Heart left ventricle (tissue), 16 donors: ENCODE measurements around the gene MCHR1. TPM values are rescaled to one million over a fixed set of nuclear protein-coding genes. Genes with fewer than 3 reads are reported as not detected.
A peak's percentile ranks its signal among the peaks of the same experiment; 100 is the strongest.
"Not testable (repeated sequence)": the region's sequence is repeated elsewhere in the genome, so short reads cannot be mapped to it uniquely, and the experiment has no call there.

Experiments used
- ATAC-seq, 4 donors: fragments of 200-7000 bp; cut with Tn5 transposase; one replicate each; pipeline ENCODE4 v1.9.1; 2020 to 2022; ENCODE audit warnings: moderate library complexity in 4 of 4, mild to moderate bottlenecking in 3 of 4, moderate number of reproducible peaks in 1 of 4
- DNase-seq, 5 donors: peaks; one replicate each; pipeline ENCODE4 v3.0.0-alpha.2; 2020
- H3K27ac ChIP-seq, 12 donors: fragments of 200-600 bp; sonication (generic) in 4 of 12; one replicate each; pipeline versions ENCODE4 v1.5.0 to v1.8.0; 2016 to 2022; ENCODE audit warnings: mild to moderate bottlenecking in 2 of 12
- H3K27me3 ChIP-seq, 9 donors: fragments of 200-600 bp; sonication (generic) in 2 of 9; one replicate each; pipeline versions ENCODE4 v1.5.1 to v1.8.0; 2016 to 2022; ENCODE audit warnings: mild to moderate bottlenecking in 3 of 9
- H3K36me3 ChIP-seq, 9 donors: fragments of 200-600 bp; sonication (generic) in 2 of 9; one replicate each; pipeline versions ENCODE4 v1.5.0 to v1.8.0; 2018 to 2022; ENCODE audit warnings: mild to moderate bottlenecking in 2 of 9
- H3K4me1 ChIP-seq, 12 donors: fragments of 200-600 bp; sonication (generic) in 4 of 12; one replicate each; pipeline versions ENCODE4 v1.5.0 to v1.8.0; 2016 to 2022; ENCODE audit warnings: mild to moderate bottlenecking in 3 of 12
- H3K4me3 ChIP-seq, 12 donors: fragments of 200-600 bp; sonication (generic) in 4 of 12; one replicate each; pipeline versions ENCODE4 v1.5.0 to v1.8.0; 2017 to 2022; ENCODE audit warnings: mild to moderate bottlenecking in 9 of 12, moderate library complexity in 4 of 12
- H3K9me3 ChIP-seq, 12 donors: fragments of 200-600 bp; sonication (generic) in 4 of 12; one replicate each; pipeline versions ENCODE4 v1.5.0 to v1.8.0; 2016 to 2022; ENCODE audit warnings: mild to moderate bottlenecking in 1 of 12
- POLR2A ChIP-seq, 2 donors: fragments of 450-650 bp; IDR thresholded peaks; one replicate each; pipeline ENCODE4 v1.6.1; 2017; ENCODE audit warnings: antibody characterized with exemption in 2 of 2, mild to moderate bottlenecking in 2 of 2, moderate library complexity in 2 of 2
- WGBS, 4 donors: extraction: QIAGEN DNeasy Blood & Tissue Kit in 2 of 4; methylation state at CpG; one replicate each; pipeline versions ENCODE4 v1.1.5 to v1.1.7; 2013 to 2018; 5-methylcytosine and 5-hydroxymethylcytosine counted together
- intact Hi-C, 10 donors: fragments of 100-400 bp; cut with DNase I; formaldehyde crosslinking; loops; one replicate each; pipeline versions ENCODE4 v1.11.1 to v1.14.2; 2022
- polyA plus RNA-seq, 2 donors: library from polyadenylated mRNA; stranded (reverse); fragments of 200-250 nt; gene quantifications; one replicate each; pipeline ENCODE4 v1.2.3, GENCODE V29; 2013
- total RNA-seq, 9 donors: library from RNA; depleted of rRNA in 2 of 9; stranded (reverse); fragments of >200 nt in 2 of 9; fragmentation: NEBNext Ultra II Directional in 3 of 9; extraction: Animal tissue kit (Norgen Biotek cat#: 25700) in 3 of 9; gene quantifications; one replicate each; pipeline versions ENCODE4 v1.1.0 to v1.2.4, GENCODE V29; 2016 to 2023
- TF ChIP-seq, protein P1 (sequence below), 12 donors: fragments of 200-600 bp; sonication (generic) in 4 of 12; IDR thresholded peaks; one replicate each; pipeline versions ENCODE4 v1.5.0 to v1.8.0; 2018 to 2022; ENCODE audit warnings: antibody characterized with exemption in 12 of 12, mild to moderate bottlenecking in 5 of 12
- donor health status: ischemic (EF 13 %, LVEDD 7.1; RV severe dilation, severe dysfunction).
- donor health status: healthy with polysubstance abuse.
- donor health status: DM: no; HTN: yes; CAD: no.
- donor health status: DM: no; HTN: no; CAD: no.
- donor health status: ischemic (EF 25% LVEDD 6.9; RV normal size, moderate dysfunction).
- donor health status: ischemic (EF 25% LVEDD 5.7; RV mildly dilated, moderate dysfunction).
- donor health status: healthy.
- donor health status: DM: yes; HTN: yes; CAD: no.
- donor health status: ischemic (EF 35%, LVEDD 5.7; RV mildly dilated, moderate dysfunction).
- donor health status: nonischemic (EF 11% LVEDD 7.7; RV severe dilation, severe dysfunction).
- donor health status: DM: yes; HTN: yes; CAD: no.
- donor health status: PGD.
- donor health status: ischemic (EF 29% LVEDD 5.4; RV normal size, mild dysfunction).
- donor health status: nonischemic (EF 23%, LVEDD 6.1; RV moderate dilation, normal function).

Gene MCHR1
- total and polyA plus RNA-seq, 11 donors, result 0.09 to 0.96 (median 0.35) TPM; not detected in 4

DNA sequence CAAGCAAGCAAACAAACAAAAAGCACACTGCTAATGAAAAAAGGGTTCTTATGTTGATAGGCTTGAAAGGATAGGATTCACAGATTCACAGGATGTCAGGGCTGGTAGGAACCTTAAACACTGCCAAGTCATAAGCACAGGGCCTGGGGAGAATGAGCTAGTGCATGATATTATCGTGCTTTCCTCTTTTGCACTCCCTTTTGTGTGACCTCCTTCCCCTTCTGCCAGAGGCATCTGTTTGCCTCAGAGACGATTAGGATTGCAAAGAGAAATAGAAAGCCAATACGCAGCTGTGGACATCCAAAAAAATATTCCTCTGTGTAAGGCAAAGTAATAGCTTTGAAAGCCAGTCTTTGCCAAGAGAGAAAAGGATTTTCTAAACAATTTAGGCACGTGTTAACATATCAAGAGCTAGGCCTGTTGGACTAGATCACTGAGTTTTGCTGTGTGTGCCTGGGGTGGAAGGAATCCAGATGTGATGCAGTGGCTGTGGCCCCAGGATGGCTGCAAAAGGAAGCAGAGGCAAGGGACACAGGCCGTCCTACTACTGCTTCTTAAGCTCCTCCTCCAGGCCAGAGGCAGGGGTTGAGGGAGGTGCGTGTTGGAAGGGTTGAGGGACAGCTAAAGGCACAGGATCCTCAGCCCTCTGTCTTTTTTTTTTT, 30.6 kb downstream of the MCHR1 start:
- DNase-seq (peak in 4 of 5 donors; percentile 35 to 70 (median 58)), ATAC-seq (peak; percentile 51 to 65 (median 54))
- Histone ChIP-seq H3K4me1 (peaks cover 0 to 35% (median 27%) of the 10 kb centered on the region in 12 donors), H3K27ac (peak overlapping the region; percentile 54 to 91 (median 74)), H3K9me3 (peaks cover 0 to 10% (median 0%) of the 10 kb centered on the region in 12 donors), H3K4me3 (no peak overlapping the region), H3K27me3 (no peaks in the 10 kb centered on the region), H3K36me3 (no peaks in the 10 kb centered on the region)
- 26 to 33% (median 29%) methylated on average over 6 of the region's 6 CpGs for WGBS, 4 donors
- TF ChIP-seq POLR2A (IDR thresholded peaks at IDR 0.05), result no peak
- TF ChIP-seq, protein P1, sequence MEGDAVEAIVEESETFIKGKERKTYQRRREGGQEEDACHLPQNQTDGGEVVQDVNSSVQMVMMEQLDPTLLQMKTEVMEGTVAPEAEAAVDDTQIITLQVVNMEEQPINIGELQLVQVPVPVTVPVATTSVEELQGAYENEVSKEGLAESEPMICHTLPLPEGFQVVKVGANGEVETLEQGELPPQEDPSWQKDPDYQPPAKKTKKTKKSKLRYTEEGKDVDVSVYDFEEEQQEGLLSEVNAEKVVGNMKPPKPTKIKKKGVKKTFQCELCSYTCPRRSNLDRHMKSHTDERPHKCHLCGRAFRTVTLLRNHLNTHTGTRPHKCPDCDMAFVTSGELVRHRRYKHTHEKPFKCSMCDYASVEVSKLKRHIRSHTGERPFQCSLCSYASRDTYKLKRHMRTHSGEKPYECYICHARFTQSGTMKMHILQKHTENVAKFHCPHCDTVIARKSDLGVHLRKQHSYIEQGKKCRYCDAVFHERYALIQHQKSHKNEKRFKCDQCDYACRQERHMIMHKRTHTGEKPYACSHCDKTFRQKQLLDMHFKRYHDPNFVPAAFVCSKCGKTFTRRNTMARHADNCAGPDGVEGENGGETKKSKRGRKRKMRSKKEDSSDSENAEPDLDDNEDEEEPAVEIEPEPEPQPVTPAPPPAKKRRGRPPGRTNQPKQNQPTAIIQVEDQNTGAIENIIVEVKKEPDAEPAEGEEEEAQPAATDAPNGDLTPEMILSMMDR (IDR thresholded peaks at IDR 0.05), result no peak
- intact Hi-C loops, result no loop called here

DNA sequence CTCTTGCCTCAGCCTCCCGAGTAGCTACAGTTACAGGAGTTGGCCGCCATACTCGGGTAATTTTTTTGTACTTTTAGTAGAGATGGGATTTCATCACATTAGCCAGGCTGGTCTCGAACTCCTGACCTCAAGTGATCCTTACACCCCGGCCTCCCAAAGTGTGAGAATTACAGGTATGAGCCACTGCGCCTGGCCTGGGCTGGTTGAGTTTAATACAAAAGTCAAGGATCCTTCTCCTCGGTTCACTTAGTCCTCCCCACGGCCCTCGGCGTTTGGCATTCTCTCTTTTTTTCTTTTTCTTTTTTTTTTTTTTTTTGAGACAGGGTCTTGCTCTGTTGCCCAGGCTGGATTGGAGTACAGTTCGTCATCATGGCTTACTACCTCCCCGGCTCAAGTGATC, 33.0 kb downstream of the MCHR1 start:
- peak overlapping the region in 10 of 12 donors; percentile 53 to 91 (median 74) for H3K27ac ChIP-seq
- TF ChIP-seq, protein P1 (IDR thresholded peaks at IDR 0.05), result no peak
- no peak for TF ChIP-seq POLR2A (IDR thresholded peaks at IDR 0.05)
- H3K27me3 ChIP-seq, result no peaks in the 10 kb centered on the region
- ATAC-seq (no peak), DNase-seq (no peak)
- WGBS, 4 donors, result 92 to 97% (median 95%) methylated on average over 12 of the region's 12 CpGs
- H3K4me3 ChIP-seq, result no peak overlapping the region
- intact Hi-C loops, result no loop called here
- H3K36me3 ChIP-seq, result no peaks in the 10 kb centered on the region
- H3K9me3 ChIP-seq, result peaks cover 0 to 4% (median 0%) of the 10 kb centered on the region in 12 donors
- H3K4me1 ChIP-seq, result peaks cover 0 to 35% (median 27%) of the 10 kb centered on the region in 12 donors

DNA sequence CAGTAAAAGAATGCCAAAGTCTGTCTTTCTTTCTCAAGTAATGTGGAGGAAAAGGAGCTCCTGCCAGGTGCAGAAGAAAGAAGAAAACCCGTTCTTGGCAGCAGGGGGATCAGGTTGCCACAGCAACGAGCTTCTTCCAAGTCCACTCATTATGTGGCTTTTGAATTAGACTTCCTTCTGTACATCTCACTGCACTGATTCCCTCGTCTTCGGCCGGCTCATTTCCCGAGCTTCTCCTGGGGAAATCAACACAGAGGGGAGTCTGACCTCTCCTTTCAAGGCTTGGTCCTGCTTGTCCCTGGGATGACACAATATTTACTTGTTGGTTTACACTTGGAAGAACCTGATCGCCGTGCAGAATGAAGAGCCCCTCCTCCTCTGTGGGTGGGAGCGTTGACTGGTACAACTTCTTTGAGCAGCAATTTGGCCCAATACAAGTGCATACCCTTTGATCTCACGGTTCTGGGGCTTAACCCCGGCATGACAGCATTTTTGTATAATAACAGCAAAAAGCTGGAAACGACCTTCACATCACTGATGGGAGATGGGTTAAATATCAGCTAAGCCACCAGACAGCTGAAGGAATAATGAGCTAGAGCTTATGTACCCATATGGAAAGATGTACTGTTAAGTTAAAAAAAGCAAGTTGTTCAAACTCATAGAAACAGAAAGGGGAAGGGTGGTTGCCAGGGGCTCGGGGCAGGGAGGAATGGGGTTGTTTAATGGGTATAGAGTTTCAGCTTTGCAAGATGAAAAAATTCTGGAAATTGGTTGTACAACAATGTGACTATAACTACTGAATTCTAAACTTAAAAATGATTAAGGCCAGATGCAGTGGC, 35.4 kb downstream of the MCHR1 start:
- Histone ChIP-seq H3K27me3 (no peaks in the 10 kb centered on the region), H3K27ac (no peak overlapping the region), H3K9me3 (no peaks in the 10 kb centered on the region), H3K4me3 (no peak overlapping the region), H3K4me1 (peaks cover 0 to 25% (median 21%) of the 10 kb centered on the region in 12 donors), H3K36me3 (no peaks in the 10 kb centered on the region)
- no peak for TF ChIP-seq POLR2A (IDR thresholded peaks at IDR 0.05)
- intact Hi-C loops, result no loop called here
- 48 to 50% (median 48%) methylated on average over 13 of the region's 13 CpGs for WGBS, 4 donors
- no peak for DNase-seq
- ATAC-seq, result no peak

DNA sequence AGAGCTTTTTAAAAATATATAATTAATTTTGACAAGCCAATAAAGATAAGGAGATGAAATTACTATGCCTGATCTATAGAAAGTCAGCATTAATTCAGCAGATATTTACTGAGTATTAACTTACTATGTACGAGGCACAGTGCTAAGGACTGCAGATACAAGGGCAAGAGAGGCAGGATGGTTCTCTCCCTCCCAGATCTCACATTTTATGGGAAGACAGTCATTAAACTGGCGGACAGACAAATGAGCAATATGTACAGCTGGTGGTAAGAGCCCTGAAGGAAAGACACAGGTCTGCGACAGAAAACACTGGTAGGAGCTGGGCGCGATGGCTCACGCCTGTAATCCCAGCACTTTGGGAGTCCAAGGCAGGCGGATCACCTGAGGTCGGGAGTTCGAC, 36.8 kb downstream of the MCHR1 start:
- H3K4me1 ChIP-seq, result peaks cover 0 to 15% (median 10%) of the 10 kb centered on the region in 12 donors
- H3K27ac ChIP-seq, result no peak overlapping the region
- H3K36me3 ChIP-seq, result no peaks in the 10 kb centered on the region
- intact Hi-C loops, result no loop called here
- TF ChIP-seq POLR2A (IDR thresholded peaks at IDR 0.05), result no peak
- TF ChIP-seq, protein P1 (IDR thresholded peaks at IDR 0.05), result no peak
- H3K27me3 ChIP-seq, result no peaks in the 10 kb centered on the region
- no peak overlapping the region for H3K4me3 ChIP-seq
- WGBS, 4 donors, result 96 to 98% (median 97%) methylated on average over 9 of the region's 9 CpGs
- no peaks in the 10 kb centered on the region for H3K9me3 ChIP-seq
- no peak for DNase-seq
- ATAC-seq, result no peak

DNA sequence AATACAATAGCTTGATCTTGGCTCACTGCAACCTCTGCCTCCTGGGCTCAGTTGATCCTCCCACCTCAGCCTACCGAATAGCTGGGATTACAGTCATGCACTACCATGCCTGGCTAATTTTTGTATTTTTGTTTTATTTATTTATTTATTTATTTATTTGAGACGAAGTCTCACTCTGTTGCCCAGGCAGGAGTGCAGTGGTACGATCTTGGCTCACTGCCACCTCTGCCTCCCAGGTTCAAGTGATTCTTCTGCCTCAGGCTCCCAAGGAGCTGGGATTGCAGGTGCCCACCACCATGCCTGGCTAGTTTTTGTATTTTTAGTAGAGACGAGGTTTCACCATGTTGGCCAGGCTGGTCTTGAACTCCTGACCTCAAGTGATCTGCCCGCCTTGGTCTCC, 38.4 kb downstream of the MCHR1 start:
- ATAC-seq, H3K36me3 ChIP-seq, H3K27me3 ChIP-seq, DNase-seq, intact Hi-C loops, H3K4me3 ChIP-seq, H3K27ac ChIP-seq, H3K4me1 ChIP-seq, H3K9me3 ChIP-seq: not testable (repeated sequence)
- WGBS, 4 donors, result 88 to 95% (median 92%) methylated on average over 5 of the region's 5 CpGs
